Adrenal gland (tissue), 12 donors: ENCODE measurements around the gene NRP1. TPM values are rescaled to one million over a fixed set of nuclear protein-coding genes. Genes with fewer than 3 reads are reported as not detected.

Experiments used
- DNase-seq, 7 donors: peaks; one replicate each; pipeline ENCODE4 v3.0.0-alpha.2; 2019 to 2020
- H3K27ac ChIP-seq, 5 donors: fragments of 200-600 bp; sonication (generic) in 4 of 5; 1 replicate in 3 of 5; 2 replicates in 2 of 5; pipeline versions ENCODE4 v1.5.1 to v1.8.0; 2016 to 2020; ENCODE audit warnings: mild to moderate bottlenecking in 1 of 5
- H3K27me3 ChIP-seq: fragments of 200-600 bp; 2 replicates; pipeline ENCODE4 v1.8.0; 2021
- H3K36me3 ChIP-seq, 2 donors: fragments of 200-600 bp; replicated peaks in 1 of 2; 1 replicate in 1 of 2; 2 replicates in 1 of 2; pipeline versions ENCODE4 v1.5.1 to v1.8.0; 2018 to 2022
- H3K4me1 ChIP-seq, 2 donors: fragments of 200-600 bp; replicated peaks in 1 of 2; 1 replicate in 1 of 2; 2 replicates in 1 of 2; pipeline versions ENCODE4 v1.5.1 to v1.8.0; 2018 to 2021
- H3K4me3 ChIP-seq, 4 donors: fragments of 200-600 bp; sonication (generic) in 3 of 4; one replicate each; pipeline ENCODE4 v1.5.1; 2016 to 2018
- H3K9me3 ChIP-seq, 3 donors: fragments of 200-600 bp; sonication (generic) in 1 of 3; replicated peaks in 1 of 3; 1 replicate in 2 of 3; 2 replicates in 1 of 3; pipeline versions ENCODE4 v1.5.1 to v1.8.0; 2016 to 2021
- POLR2A ChIP-seq, 2 donors: fragments of 450-650 bp; IDR thresholded peaks; one replicate each; pipeline ENCODE4 v1.6.1; 2017; ENCODE audit warnings: antibody characterized with exemption in 2 of 2, mild to moderate bottlenecking in 2 of 2, moderate library complexity in 1 of 2
- WGBS, 4 donors: extraction: QIAGEN DNeasy Blood & Tissue Kit in 2 of 4; methylation state at CpG; one replicate each; pipeline versions ENCODE4 v1.1.5 to v1.1.7; 2013 to 2017; 5-methylcytosine and 5-hydroxymethylcytosine counted together
- intact Hi-C, 2 donors: fragments of 100-400 bp; cut with DNase I; formaldehyde crosslinking; loops; one replicate each; pipeline versions ENCODE4 v1.14.1 to v1.15.0; 2022 to 2023
- polyA plus RNA-seq, 3 donors: library from polyadenylated mRNA; stranded (reverse); fragments of 200-250 nt in 2 of 3; fragments of 350-450 nt in 1 of 3; fragmentation: Illumina TruSeq in 1 of 3; extraction: RNeasy Lipid Tissue Mini Kit (QIAGEN cat#74804) in 1 of 3; gene quantifications; one replicate each; pipeline ENCODE4 v1.2.3, GENCODE V29; 2013 to 2014
- total RNA-seq, 9 donors: library from RNA; depleted of rRNA in 4 of 9; stranded (reverse); fragments of >200 nt in 4 of 9; fragments of 120-200 nt in 1 of 9; fragmentation: NEBNext Ultra II Directional in 1 of 9; extraction: Animal tissue kit (Norgen Biotek cat#: 25700) in 1 of 9; gene quantifications; one replicate each; pipeline versions ENCODE4 v1.1.0 to v1.2.4, GENCODE V29; 2013 to 2023
- TF ChIP-seq, protein P1 (sequence below), 6 experiments: fragments of 450-650 bp in 4 of 6; fragments of 200-600 bp in 2 of 6; sonication (generic) in 1 of 6; IDR thresholded peaks; 1 replicate in 5 of 6; 2 replicates in 1 of 6; pipeline versions ENCODE4 v1.5.1 to v1.8.0; 2016 to 2021; ENCODE audit warnings: antibody characterized with exemption in 6 of 6, mild to moderate bottlenecking in 2 of 6, moderate library complexity in 1 of 6
- donor health status: healthy with polysubstance abuse.
- donor health status: Bipolar disorder and iron deficiency.
- donor health status: DM: yes; HTN: yes; CAD: no.
- donor health status: DM: no; HTN: no; CAD: no.
- donor health status: DM: no; HTN: no; CAD: no.
- donor health status: DM: yes; HTN: yes; CAD: no.

The NRP1 gene
- total and polyA plus RNA-seq, 12 donors = 20.2 to 151 (median 92.1) TPM

DNA sequence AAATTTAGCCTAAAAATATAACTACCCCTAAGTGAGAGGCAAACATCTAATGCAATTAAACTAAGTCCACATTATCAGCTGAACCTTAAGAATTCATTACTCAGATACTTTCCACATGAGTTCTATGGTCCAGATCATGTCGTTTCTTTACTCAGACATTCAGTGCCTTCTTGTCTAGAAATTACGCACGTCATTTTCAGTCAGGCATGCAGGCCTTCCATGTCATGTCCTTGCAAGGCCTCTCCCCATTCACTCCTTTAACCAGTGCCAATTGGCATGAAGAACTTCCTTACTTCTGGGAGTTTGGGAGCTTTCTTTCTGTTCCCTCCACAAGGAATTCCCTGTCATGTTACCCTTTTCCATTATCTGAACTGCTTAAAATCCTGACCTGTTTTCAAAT lies 118.8 kb downstream of the NRP1 start:
- no peak for TF ChIP-seq POLR2A (IDR thresholded peaks at IDR 0.05)
- TF ChIP-seq, protein P1, sequence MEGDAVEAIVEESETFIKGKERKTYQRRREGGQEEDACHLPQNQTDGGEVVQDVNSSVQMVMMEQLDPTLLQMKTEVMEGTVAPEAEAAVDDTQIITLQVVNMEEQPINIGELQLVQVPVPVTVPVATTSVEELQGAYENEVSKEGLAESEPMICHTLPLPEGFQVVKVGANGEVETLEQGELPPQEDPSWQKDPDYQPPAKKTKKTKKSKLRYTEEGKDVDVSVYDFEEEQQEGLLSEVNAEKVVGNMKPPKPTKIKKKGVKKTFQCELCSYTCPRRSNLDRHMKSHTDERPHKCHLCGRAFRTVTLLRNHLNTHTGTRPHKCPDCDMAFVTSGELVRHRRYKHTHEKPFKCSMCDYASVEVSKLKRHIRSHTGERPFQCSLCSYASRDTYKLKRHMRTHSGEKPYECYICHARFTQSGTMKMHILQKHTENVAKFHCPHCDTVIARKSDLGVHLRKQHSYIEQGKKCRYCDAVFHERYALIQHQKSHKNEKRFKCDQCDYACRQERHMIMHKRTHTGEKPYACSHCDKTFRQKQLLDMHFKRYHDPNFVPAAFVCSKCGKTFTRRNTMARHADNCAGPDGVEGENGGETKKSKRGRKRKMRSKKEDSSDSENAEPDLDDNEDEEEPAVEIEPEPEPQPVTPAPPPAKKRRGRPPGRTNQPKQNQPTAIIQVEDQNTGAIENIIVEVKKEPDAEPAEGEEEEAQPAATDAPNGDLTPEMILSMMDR (IDR thresholded peaks at IDR 0.05) = no peak
- no peaks in the 10 kb centered on the region for H3K9me3 ChIP-seq
- WGBS, 4 donors = 57 to 78% (median 69%) methylated on average over 3 of the region's 3 CpGs
- H3K27me3 ChIP-seq = no peaks in the 10 kb centered on the region
- peaks cover 16 to 28% of the 10 kb centered on the region in 2 donors for H3K4me1 ChIP-seq
- no peak overlapping the region for H3K4me3 ChIP-seq
- H3K27ac ChIP-seq = no peak overlapping the region
- DNase-seq = peak in 1 of 7 donors; percentile 29
- peaks cover 0 to 41% of the 10 kb centered on the region in 2 donors for H3K36me3 ChIP-seq
- intact Hi-C loops = no loop called here

DNA sequence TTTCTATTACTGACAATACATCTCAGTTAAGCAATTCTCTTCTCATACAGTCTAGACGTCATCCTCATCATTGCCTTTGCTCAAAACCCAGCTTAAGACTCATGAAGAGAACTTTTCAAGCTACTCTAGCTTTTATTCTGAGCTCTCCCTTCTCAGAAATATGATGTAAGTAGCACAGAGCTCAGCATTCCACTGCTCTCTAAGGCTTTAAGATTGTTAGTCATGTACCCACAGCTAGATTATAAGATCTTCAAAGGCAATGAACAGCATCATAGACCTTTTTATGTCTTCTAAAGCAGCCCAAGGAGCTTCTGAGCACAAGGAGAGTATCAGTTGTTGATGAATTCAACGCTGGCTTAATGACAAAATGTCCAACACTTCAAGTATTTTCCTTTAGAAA lies 119.3 kb downstream of the NRP1 start:
- H3K4me3 ChIP-seq = no peak overlapping the region
- no peak for DNase-seq
- intact Hi-C loops = no loop called here
- H3K27me3 ChIP-seq = no peaks in the 10 kb centered on the region
- no peaks in the 10 kb centered on the region for H3K9me3 ChIP-seq
- H3K4me1 ChIP-seq = peaks cover 13 to 23% of the 10 kb centered on the region in 2 donors
- TF ChIP-seq, protein P1 (IDR thresholded peaks at IDR 0.05) = no peak
- TF ChIP-seq POLR2A (IDR thresholded peaks at IDR 0.05) = no peak
- H3K36me3 ChIP-seq = peaks cover 0 to 39% of the 10 kb centered on the region in 2 donors
- 69 to 97% (median 80%) methylated on average over 2 of the region's 2 CpGs for whole genome bisulfite sequencing, 4 donors
- H3K27ac ChIP-seq = peak overlapping the region in 2 of 5 donors; percentile 9 to 11

DNA sequence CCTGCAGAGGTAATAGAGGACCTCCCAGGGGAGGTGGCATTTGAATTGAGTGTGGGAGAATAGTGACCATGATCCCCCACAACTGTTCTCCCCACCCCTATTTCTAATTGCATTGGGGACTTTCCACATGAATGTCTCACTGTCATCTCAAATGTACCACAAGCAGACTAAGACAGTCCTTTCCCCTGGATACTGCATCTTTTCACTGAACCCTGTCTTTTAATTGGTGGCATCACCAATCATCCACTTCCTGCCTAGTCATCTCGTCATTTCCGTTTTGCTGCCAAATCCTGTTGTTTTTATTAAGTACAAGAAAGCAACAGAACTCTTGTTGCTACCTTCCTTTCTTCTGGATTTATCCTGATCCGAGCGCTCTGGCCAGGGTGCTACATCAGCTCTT lies 120.3 kb downstream of the NRP1 start:
- Histone ChIP-seq H3K27me3 (no peaks in the 10 kb centered on the region), H3K4me3 (no peak overlapping the region), H3K4me1 (peaks cover 3 to 13% of the 10 kb centered on the region in 2 donors), H3K27ac (peak overlapping the region in 1 of 5 donors; percentile 11), H3K36me3 (peaks cover 0 to 36% of the 10 kb centered on the region in 2 donors), H3K9me3 (no peaks in the 10 kb centered on the region)
- intact Hi-C loops = no loop called here
- WGBS, 4 donors = 76 to 89% (median 85%) methylated on average over 4 of the region's 4 CpGs
- no peak for DNase-seq
- TF ChIP-seq, protein P1 (IDR thresholded peaks at IDR 0.05) = no peak
- TF ChIP-seq POLR2A (IDR thresholded peaks at IDR 0.05) = no peak

DNA sequence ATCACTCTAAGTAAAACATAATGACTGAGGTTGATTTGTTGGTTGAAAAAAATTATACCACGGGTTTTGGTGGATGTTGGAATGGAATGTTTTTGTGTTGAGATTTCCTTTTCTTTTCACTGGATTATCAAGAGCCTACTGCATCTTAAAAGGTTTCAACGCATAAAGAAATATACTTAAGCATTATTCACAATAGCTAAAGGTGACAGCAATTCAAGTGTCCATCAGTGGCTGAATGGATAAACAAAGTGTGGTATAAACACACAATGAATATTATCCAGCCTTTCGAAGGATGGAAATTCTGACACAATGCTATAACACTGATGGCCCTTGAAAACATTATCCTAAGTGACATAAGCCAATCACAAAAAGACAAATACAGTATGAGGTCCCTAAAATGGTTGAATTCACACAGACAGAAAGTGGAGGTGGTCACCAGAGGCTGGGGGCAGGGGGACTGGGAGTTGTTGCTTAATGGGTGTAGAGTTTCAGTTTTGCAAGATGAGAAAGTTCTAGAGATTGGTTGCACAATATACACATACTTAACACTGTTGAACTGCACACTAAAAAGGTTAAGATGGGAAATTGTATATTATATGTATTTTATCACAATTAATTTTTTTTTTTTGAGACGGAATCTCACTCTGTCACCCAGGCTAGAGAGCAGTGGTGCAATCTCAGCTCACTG lies 122.3 kb downstream of the NRP1 start:
- intact Hi-C loops = no loop called here
- no peak for DNase-seq
- no peaks in the 10 kb centered on the region for H3K27me3 ChIP-seq
- H3K4me1 ChIP-seq = no peaks in the 10 kb centered on the region
- no peaks in the 10 kb centered on the region for H3K9me3 ChIP-seq
- WGBS, 4 donors = 84 to 91% (median 90%) methylated on average over 4 of the region's 4 CpGs
- peaks cover 0 to 41% of the 10 kb centered on the region in 2 donors for H3K36me3 ChIP-seq
- H3K4me3 ChIP-seq = no peak overlapping the region
- H3K27ac ChIP-seq = peak overlapping the region in 2 of 5 donors; percentile 14 to 44
- TF ChIP-seq POLR2A (IDR thresholded peaks at IDR 0.05) = no peak
- TF ChIP-seq, protein P1 (IDR thresholded peaks at IDR 0.05) = no peak
